Measurements from ENCODE around the gene MYOM1.
A peak's percentile ranks its signal among the peaks of the same experiment; 100 is the strongest.
"Not testable (repeated sequence)": the region's sequence is repeated elsewhere in the genome, so short reads cannot be mapped to it uniquely, and the experiment has no call there.

Gene MYOM1

GRCh38 chr18:3214855-3215637 is 4.7 kb downstream of the MYOM1 start:
- Histone ChIP-seq H3K36me3 (ENCODE audit: insufficient read depth, low read length) (no peaks in the 10 kb centered on the region), H3K9ac (ENCODE audit: low read depth, low read length) (no peak overlapping the region)

GRCh38 chr18:3213300-3214059 is 6.3 kb downstream of the MYOM1 start:
- H3K4me2 ChIP-seq (ENCODE audit: low read length): no peak overlapping the region
- no peaks in the 10 kb centered on the region for H3K36me3 ChIP-seq (ENCODE audit: insufficient read depth, low read length)
- H3K9ac ChIP-seq (ENCODE audit: low read depth, low read length): no peak overlapping the region
- H3K4me3 ChIP-seq (ENCODE audit: low read length): no peak overlapping the region
- peaks cover 15% of the 10 kb centered on the region for H3K4me1 ChIP-seq (ENCODE audit: control insufficient read depth, insufficient read depth, low read length)
- H3K9me3 ChIP-seq (replicated peaks; ENCODE audit: low read length): no peaks in the 10 kb centered on the region
- no peaks in the 10 kb centered on the region for H3K27me3 ChIP-seq (ENCODE audit: control insufficient read depth, insufficient read depth, low read length)

More at GRCh38 chr18:3214855-3215637, 4.7 kb downstream of the MYOM1 start:
- Histone ChIP-seq H3K4me3 (ENCODE audit: low read length) (no peak overlapping the region), H3K9me3 (replicated peaks; ENCODE audit: low read length) (no peaks in the 10 kb centered on the region), H3K4me1 (ENCODE audit: control insufficient read depth, insufficient read depth, low read length) (peaks cover 15% of the 10 kb centered on the region), H3K4me2 (ENCODE audit: low read length) (no peak overlapping the region), H3K27me3 (ENCODE audit: control insufficient read depth, insufficient read depth, low read length) (no peaks in the 10 kb centered on the region)

- Histone ChIP-seq H3K9me3 (replicated peaks; ENCODE audit: low read length) (no peaks in the 10 kb centered on the region), H3K4me3 (ENCODE audit: low read length) (no peak overlapping the region), H3K4me1 (ENCODE audit: control insufficient read depth, insufficient read depth, low read length) (peaks cover 16% of the 10 kb centered on the region), H3K36me3 (ENCODE audit: insufficient read depth, low read length) (no peaks in the 10 kb centered on the region), H3K27me3 (ENCODE audit: control insufficient read depth, insufficient read depth, low read length) (no peaks in the 10 kb centered on the region), H3K4me2 (ENCODE audit: low read length) (no peak overlapping the region), H3K9ac (ENCODE audit: low read depth, low read length) (no peak overlapping the region)
These were observed 7.1 kb downstream of the MYOM1 start for GRCh38 chr18:3212657-3213056.

DNA sequence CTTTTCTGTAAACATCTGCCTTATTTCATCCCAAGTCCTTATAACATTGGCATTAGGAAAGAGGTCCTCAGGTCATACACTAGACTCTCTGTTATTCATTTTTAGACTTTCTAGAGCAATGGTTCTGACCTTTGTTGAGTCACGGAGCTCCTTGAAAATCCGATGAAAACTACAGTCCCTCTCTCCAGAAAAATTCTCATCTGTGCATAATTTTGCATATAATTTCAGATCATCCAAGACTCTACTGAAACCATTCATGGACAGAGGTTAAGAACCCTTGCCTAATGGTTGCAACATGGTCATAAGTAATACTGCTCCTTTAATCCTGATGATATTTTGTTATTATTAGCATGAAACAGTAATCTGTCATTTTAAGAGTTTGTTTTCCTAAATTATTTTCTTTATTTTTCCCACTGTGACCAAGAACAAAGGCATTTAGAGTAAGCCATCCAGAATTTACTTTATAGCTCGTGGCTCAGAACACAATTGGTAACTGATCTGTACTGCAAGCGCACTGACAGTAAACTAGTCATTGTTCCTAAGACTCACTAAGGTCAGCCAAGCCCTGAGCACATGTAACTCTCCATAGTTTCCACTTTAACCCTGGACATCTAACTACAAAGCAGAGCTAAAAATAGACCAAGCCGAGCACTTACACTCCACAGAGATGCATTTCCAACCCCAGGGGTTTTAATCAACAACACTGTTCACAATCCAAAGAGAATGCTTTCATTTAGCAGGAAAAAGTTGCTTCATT is 8.4 kb downstream of the MYOM1 start:
- no peaks in the 10 kb centered on the region for H3K9me3 ChIP-seq (replicated peaks; ENCODE audit: low read length)
- H3K9ac ChIP-seq (ENCODE audit: low read depth, low read length): peak overlapping the region; percentile 4
- H3K4me3 ChIP-seq (ENCODE audit: low read length): no peak overlapping the region
- no peaks in the 10 kb centered on the region for H3K36me3 ChIP-seq (ENCODE audit: insufficient read depth, low read length)
- no peak overlapping the region for H3K4me2 ChIP-seq (ENCODE audit: low read length)
- no peaks in the 10 kb centered on the region for H3K27me3 ChIP-seq (ENCODE audit: control insufficient read depth, insufficient read depth, low read length)
- peaks cover 19% of the 10 kb centered on the region for H3K4me1 ChIP-seq (ENCODE audit: control insufficient read depth, insufficient read depth, low read length)

GRCh38 chr18:3209859-3210569 is 9.8 kb downstream of the MYOM1 start:
- H3K27me3 ChIP-seq (ENCODE audit: control insufficient read depth, insufficient read depth, low read length): no peaks in the 10 kb centered on the region
- no peaks in the 10 kb centered on the region for H3K36me3 ChIP-seq (ENCODE audit: insufficient read depth, low read length)
- no peaks in the 10 kb centered on the region for H3K9me3 ChIP-seq (replicated peaks; ENCODE audit: low read length)
- no peak overlapping the region for H3K4me3 ChIP-seq (ENCODE audit: low read length)
- H3K9ac ChIP-seq (ENCODE audit: low read depth, low read length): no peak overlapping the region
- H3K4me2 ChIP-seq (ENCODE audit: low read length): no peak overlapping the region
- H3K4me1 ChIP-seq (ENCODE audit: control insufficient read depth, insufficient read depth, low read length): peaks cover 19% of the 10 kb centered on the region

DNA sequence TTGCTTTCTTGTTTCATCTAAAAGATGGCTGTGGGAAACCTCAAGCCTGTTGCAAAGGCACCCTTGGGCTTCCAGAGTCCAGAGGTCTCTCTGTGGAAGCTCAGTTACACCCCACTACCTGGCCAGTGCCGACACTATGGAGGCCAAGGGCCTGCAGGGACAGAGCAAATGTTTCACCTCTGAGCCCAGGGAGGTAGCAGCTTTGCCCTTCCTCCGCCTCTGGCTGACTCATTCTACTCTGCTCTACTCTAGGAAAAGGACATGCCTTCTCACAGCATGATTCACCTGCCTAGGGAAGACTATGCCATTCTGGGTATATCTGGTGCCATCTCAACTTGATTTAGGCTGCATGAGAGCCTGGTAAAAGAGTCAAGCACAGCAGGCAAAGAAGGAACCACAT is 12.2 kb downstream of the MYOM1 start:
- no peak overlapping the region for H3K4me3 ChIP-seq (ENCODE audit: low read length)

DNA sequence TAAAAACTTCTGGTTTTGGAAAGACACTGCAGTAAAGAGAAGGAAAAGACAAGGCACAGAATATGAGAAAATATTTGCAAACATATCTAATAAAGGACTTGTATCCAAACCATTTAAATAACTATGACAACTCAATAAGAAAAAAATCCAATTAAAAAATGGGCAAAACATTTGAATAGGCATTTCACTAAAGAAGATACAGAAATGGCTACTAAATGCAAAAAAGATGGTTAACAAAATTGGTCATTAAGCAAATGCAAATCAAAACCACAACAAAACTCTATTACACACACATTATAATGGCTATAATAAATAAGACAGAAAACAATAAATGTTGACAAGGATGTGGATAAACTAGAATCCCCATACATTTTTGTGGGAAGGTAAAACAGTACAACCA is 14.5 kb downstream of the MYOM1 start:
- no peak overlapping the region for H3K9ac ChIP-seq (ENCODE audit: low read depth, low read length)
- H3K36me3 ChIP-seq (ENCODE audit: insufficient read depth, low read length): no peaks in the 10 kb centered on the region
- no peak overlapping the region for H3K4me3 ChIP-seq (ENCODE audit: low read length)
- H3K4me2 ChIP-seq (ENCODE audit: low read length): no peak overlapping the region
- H3K9me3 ChIP-seq (replicated peaks; ENCODE audit: low read length): no peaks in the 10 kb centered on the region
- H3K4me1 ChIP-seq (ENCODE audit: control insufficient read depth, insufficient read depth, low read length): peaks cover 6% of the 10 kb centered on the region
- no peaks in the 10 kb centered on the region for H3K27me3 ChIP-seq (ENCODE audit: control insufficient read depth, insufficient read depth, low read length)

More for the DNA sequence above, 12.2 kb downstream of the MYOM1 start:
- H3K4me1 ChIP-seq (ENCODE audit: control insufficient read depth, insufficient read depth, low read length): peaks cover 19% of the 10 kb centered on the region
- no peaks in the 10 kb centered on the region for H3K36me3 ChIP-seq (ENCODE audit: insufficient read depth, low read length)
- H3K27me3 ChIP-seq (ENCODE audit: control insufficient read depth, insufficient read depth, low read length): no peaks in the 10 kb centered on the region
- H3K9me3 ChIP-seq (replicated peaks; ENCODE audit: low read length): no peaks in the 10 kb centered on the region
- no peak overlapping the region for H3K4me2 ChIP-seq (ENCODE audit: low read length)
- H3K9ac ChIP-seq (ENCODE audit: low read depth, low read length): no peak overlapping the region

GRCh38 chr18:3199942-3200645 is 19.7 kb downstream of the MYOM1 start:
- H3K4me3 ChIP-seq (ENCODE audit: low read length): no peak overlapping the region
- no peak overlapping the region for H3K9ac ChIP-seq (ENCODE audit: low read depth, low read length)
- no peaks in the 10 kb centered on the region for H3K36me3 ChIP-seq (ENCODE audit: insufficient read depth, low read length)
- H3K27me3 ChIP-seq (ENCODE audit: control insufficient read depth, insufficient read depth, low read length): peaks cover 6% of the 10 kb centered on the region
- no peak overlapping the region for H3K4me2 ChIP-seq (ENCODE audit: low read length)
- H3K9me3 ChIP-seq (replicated peaks; ENCODE audit: low read length): no peaks in the 10 kb centered on the region
- no peaks in the 10 kb centered on the region for H3K4me1 ChIP-seq (ENCODE audit: control insufficient read depth, insufficient read depth, low read length)

GRCh38 chr18:3198260-3198860 is 21.4 kb downstream of the MYOM1 start:
- not testable (repeated sequence) for H3K36me3 ChIP-seq (ENCODE audit: insufficient read depth, low read length); H3K9ac ChIP-seq (ENCODE audit: low read depth, low read length); H3K4me3 ChIP-seq (ENCODE audit: low read length); H3K9me3 ChIP-seq (replicated peaks; ENCODE audit: low read length); H3K4me2 ChIP-seq (ENCODE audit: low read length); H3K4me1 ChIP-seq (ENCODE audit: control insufficient read depth, insufficient read depth, low read length)
- H3K27me3 ChIP-seq (ENCODE audit: control insufficient read depth, insufficient read depth, low read length): peaks cover 14% of the 10 kb centered on the region

DNA sequence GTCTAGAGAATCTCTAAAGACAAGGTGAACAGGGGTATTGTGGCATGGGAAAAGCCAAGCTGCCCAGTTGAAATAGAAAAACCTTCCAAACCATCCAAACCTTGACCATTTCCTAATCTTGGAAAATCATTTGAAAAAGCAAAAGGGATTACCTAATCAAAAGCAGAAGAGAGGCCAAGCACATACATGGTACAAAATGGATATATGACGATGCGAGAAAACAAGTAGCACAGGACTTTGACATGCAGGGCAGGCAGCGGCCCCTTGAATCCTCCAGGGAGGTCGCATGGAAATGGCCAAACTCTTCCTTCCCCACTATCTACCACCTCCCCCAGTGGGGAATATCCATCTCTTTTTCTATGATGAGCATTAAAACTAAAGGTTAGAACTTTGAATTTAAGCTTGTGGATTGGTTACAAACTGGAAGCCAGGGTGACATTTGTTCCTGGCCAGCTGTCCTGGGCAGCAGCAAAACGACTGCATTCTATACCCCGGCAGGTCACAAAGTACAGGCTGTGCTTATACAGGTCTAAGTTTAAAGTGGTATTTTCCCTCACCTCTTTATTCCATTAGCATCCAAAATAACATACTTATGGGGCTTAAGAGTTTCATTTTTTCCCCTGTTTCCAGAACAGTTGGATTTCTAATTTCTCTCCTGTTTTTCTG is 24.7 kb downstream of the MYOM1 start:
- H3K4me3 ChIP-seq (ENCODE audit: low read length): no peak overlapping the region
- H3K36me3 ChIP-seq (ENCODE audit: insufficient read depth, low read length): no peaks in the 10 kb centered on the region
- H3K4me2 ChIP-seq (ENCODE audit: low read length): no peak overlapping the region
- H3K27me3 ChIP-seq (ENCODE audit: control insufficient read depth, insufficient read depth, low read length): peaks cover 14% of the 10 kb centered on the region
- H3K9me3 ChIP-seq (replicated peaks; ENCODE audit: low read length): no peaks in the 10 kb centered on the region
- no peaks in the 10 kb centered on the region for H3K4me1 ChIP-seq (ENCODE audit: control insufficient read depth, insufficient read depth, low read length)
- no peak overlapping the region for H3K9ac ChIP-seq (ENCODE audit: low read depth, low read length)
